Jurkat, Clone E6-1 (cell line): ENCODE data around the gene LRRC52.

ENCODE experiments used
- DNase-seq: peaks from one replicate; pipeline ENCODE4 v3.0.0-alpha.2; 2011; ENCODE audit warnings: low read depth, low spot score
- H3K4me3 ChIP-seq: 2 replicates; pipeline ENCODE4 v1.5.1; 2011; ENCODE audit warnings: mild to moderate bottlenecking, low read length, control low read depth, moderate library complexity

The LRRC52 gene

DNA sequence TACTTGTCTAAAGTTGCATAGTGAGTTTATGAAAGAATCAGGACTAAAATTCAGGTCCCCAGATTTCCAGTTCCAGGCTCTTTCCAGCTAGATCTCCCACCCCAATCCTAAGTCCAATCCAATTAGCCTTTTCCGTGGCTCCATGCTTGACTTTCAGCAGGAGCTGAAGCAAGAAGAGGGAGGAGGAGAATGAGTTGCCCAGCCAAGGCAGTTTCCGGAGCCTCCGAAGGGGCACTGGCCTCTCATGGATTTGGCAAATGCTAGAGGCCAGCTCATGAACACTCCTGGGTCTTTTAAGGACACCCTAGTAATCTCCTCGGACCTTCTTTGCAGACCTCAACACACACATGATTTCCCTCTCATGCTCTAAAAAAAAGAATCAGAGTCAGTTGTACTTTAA lies 10.5 kb upstream of the LRRC52 start:
- no peak for DNase-seq
- H3K4me3 ChIP-seq, result no peak overlapping the region

GRCh38 chr1:165536016-165536415 lies 7.8 kb upstream of the LRRC52 start:
- no peak overlapping the region for H3K4me3 ChIP-seq
- no peak for DNase-seq

DNA sequence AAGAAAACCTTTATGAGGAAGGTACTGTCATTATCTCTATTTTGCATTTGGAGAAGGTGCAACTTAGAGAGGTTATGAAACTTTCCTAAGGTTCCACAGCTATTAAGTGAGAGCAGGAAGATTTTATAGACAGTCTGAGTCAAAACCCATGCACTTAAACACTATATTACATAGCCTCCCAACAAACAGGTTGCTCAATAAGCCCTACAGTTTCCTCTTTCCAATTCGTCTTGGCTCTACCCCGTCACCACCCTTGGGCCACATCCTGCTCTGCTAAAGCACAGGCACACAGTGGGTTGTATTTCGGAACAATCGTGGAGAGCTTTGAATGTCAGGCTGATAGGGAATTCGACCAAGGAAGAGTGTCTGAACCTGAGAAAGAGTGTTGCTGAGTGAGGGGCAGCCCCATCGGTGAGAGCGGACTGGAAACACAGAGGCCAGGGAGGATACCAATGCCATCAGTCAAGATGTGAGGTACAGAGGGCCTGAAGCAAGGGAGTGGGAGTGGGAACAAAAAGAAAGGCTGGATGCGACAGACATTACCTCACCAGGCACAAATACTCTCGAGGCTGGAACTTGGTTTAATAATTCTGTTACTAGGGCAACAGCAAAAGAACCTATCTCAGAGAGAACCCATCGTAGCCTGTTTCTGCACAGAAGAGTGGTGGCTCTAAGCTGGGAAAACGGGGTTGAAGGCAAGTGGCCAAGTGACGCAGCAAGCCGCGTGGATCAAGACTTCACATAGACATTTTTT lies 6.3 kb upstream of the LRRC52 start:
- no peak overlapping the region for H3K4me3 ChIP-seq
- DNase-seq, result no peak

DNA sequence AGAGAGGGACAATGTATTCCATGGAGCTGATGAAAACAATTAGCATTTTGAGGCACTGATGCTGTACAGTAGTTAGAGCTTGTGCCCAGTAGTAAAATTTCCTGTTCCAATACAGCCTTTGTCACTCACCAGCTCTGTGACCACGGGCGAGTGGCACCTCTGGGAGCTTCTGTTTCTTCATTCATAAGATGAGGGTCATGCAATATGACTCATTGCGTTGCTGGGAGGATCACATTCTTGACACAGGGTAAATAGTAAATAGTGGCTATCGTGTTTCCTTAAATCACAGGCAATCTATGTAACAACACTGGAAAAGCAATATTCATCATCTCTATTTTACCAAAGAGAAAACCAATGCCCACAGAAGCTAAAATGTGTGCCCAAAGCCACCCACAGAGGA lies 4.5 kb upstream of the LRRC52 start:
- H3K4me3 ChIP-seq, result no peak overlapping the region
- DNase-seq, result no peak

DNA sequence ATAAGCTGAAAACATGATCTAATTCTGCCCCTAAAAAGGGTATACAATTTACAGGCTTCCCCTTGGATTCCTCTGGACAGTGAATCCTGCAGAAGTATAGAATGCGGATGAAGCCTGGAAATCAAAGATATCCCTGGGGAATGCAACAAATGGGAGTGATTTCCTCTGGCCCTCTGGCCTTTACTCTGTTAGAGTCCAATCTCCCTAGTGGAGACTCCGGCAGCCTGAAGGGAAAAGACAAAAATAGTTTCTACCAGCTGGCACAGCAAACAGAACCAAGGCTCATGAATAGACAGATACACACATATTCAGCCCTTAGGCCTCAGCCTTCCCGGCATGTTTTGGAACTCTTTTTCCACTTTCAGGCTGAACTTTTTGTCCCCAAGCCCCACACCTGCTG lies 3.9 kb upstream of the LRRC52 start:
- H3K4me3 ChIP-seq, result no peak overlapping the region
- DNase-seq, result no peak

- no peak for DNase-seq
- no peak overlapping the region for H3K4me3 ChIP-seq
These were observed 1.7 kb upstream of the LRRC52 start for GRCh38 chr1:165542015-165542631.

DNA sequence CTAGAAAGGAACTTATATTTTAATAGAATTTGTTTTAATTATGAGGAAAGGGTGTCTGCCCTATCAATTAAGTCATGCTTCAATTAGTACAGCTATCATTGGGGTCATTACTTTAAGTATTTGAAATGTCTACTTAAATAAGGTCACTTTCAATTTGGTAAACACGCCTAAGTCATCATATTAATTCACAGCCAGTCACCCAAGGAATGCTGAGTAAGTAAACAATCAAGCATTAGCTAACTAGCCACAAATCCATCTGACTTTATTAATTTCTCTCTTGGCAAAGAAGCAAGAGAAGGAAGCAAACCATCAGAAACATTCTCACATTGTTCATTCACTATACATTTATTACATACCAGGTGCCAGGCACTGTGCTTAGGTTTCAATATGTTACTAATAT lies 1.2 kb upstream of the LRRC52 start:
- no peak overlapping the region for H3K4me3 ChIP-seq
- DNase-seq, result no peak

- DNase-seq, result no peak
- no peak overlapping the region for H3K4me3 ChIP-seq
These were observed 1.2 kb downstream of the LRRC52 start for GRCh38 chr1:165544996-165545395.

- no peak for DNase-seq
- H3K4me3 ChIP-seq, result no peak overlapping the region
These were observed 2.2 kb downstream of the LRRC52 start for GRCh38 chr1:165545974-165546373.

- DNase-seq, result no peak
- no peak overlapping the region for H3K4me3 ChIP-seq
These were observed 6.2 kb downstream of the LRRC52 start for GRCh38 chr1:165549973-165550372.

GRCh38 chr1:165551469-165551868 lies 7.7 kb downstream of the LRRC52 start:
- H3K4me3 ChIP-seq, result no peak overlapping the region
- DNase-seq, result no peak

DNA sequence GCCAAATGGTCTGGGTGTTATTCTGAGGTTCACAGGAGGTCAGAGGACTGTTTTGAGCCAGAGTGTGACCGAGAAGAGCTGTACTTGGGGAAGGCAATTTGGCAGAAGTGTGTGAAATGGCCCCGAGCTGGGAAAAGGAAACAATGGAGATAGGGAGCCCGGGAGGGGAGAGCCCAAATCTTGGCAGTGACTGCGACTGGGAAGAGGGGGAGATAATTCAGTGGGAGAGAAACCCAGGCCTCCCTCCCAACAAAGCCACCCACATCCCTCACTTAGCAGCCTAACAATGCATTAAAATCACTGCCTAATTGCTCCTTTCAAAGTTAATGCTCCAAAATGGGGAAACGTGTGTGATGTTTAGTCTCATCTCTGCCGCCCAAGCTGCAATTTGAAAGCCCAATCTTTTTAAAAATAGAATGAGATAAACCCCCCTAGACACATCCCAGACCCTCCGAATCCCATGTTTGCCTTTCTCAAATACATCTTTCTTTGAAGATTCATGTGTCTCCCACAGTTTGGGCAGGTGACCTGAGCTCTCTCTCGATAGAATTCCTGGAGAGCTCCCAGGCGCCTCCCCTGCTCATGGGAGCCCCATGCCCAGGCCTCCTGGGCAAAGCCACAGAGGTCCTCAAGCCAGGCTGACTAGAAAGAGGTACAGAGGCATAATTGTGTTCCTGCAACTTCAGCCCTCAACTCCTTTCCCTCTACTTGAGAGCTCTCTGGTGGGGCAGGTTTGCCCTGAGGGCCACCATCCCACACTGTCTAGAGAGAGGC lies 17.3 kb downstream of the LRRC52 start:
- DNase-seq, result no peak
- H3K4me3 ChIP-seq, result no peak overlapping the region

GRCh38 chr1:165562571-165562970 lies 18.8 kb downstream of the LRRC52 start:
- no peak for DNase-seq
- H3K4me3 ChIP-seq, result no peak overlapping the region

DNA sequence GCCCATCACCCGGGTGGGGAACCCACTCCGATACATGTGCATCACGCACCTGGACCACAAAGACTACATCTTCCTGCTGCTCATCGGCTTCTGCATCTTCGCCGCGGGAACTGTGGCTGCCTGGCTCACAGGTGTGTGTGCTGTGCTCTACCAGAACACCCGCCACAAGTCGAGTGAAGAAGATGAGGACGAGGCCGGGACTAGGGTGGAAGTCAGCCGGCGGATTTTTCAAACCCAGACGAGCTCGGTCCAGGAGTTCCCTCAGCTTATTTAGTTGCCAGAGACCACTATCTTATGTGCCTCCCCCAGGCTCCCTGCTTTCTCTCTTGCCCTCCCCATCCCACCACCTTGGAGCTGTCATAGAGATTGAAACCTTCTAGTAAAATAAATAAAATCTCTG lies 19.8 kb downstream of the LRRC52 start:
- DNase-seq, result no peak
- H3K4me3 ChIP-seq, result no peak overlapping the region

DNA sequence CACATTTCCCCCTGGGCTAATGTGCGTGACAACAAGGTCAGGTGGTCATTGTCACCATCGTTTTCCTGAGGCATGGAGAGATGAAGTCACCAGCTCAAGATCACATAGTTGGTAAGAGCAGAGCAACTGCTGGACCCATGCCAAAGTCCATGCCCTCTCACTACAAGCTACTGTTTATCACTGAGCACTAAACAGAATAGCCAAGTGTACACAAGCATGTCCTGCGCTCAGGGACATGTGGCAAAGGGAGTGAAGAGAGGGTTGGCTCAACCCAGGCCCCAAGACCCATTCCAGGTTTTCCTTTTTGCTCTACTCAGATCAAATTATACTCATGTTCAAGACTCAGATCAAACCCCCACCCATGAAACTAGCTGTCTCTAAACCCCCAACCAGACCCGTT lies 20.8 kb downstream of the LRRC52 start:
- DNase-seq, result no peak
- H3K4me3 ChIP-seq, result no peak overlapping the region

- DNase-seq, result no peak
- no peak overlapping the region for H3K4me3 ChIP-seq
These were observed 22.1 kb downstream of the LRRC52 start for GRCh38 chr1:165565751-165566490.

DNA sequence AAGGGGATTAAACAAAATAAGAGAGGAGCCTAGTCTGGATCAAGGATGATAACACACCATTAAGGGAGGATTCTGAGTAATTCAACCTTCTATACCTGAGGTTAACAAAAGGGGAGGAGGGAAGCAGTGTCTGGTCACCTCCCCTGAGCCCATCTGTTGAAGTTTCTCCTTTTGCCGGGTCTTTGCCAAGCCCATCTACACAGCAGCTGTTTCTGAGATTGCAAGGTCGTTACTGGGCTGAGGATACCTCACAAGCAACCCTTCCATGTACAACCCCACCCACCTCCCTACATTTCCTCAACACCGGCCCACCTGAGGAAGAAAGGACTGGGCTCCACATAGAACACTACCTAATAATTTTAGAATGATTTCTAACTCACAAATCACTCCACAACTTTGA lies 26.3 kb downstream of the LRRC52 start:
- H3K4me3 ChIP-seq, result no peak overlapping the region

DNA sequence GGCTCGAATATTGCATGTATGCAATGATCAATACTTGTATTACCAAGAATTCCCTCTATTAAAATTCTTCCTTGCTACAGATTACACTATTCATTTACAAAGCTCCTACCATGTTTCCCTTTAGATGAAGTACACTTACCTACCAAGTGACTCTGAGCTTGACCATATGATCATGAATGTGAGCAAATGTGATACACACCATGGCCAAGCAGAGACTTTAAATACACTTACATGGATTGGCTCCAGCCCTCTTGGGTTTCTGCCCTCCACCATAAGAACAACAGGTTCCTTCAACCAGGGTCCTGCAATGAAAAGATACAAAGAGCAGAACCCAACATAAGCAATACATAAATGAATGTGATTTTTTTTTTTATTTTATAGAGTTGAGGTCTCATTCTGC lies 30.0 kb downstream of the LRRC52 start:
- DNase-seq, result no peak
- H3K4me3 ChIP-seq, result no peak overlapping the region

More for the DNA sequence above, 26.3 kb downstream of the LRRC52 start:
- no peak for DNase-seq

DNA sequence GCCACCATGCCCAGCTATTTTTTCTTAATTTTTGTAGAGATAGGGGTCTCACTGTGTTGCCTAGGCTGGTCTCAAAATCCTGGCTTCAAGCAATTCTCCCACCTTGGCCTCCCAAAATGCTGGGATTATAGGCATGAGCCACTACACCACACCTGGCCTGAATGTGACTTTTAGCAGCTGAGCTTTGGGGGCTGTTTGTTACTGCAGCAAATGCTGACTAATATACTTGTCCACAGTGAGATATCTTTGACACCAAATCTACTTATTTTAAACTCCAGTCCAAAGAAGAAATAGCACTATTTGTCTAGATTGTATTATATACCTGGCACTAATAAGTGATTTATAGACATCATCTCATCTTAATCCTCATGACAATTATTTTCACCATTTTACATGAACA lies 30.5 kb downstream of the LRRC52 start:
- H3K4me3 ChIP-seq, result no peak overlapping the region
- no peak for DNase-seq
